Astrocyte of the spinal cord (primary cell): ENCODE data around the gene CADM2.

Experiments used
- DNase-seq: peaks from one replicate; pipeline ENCODE4 v3.0.0; 2011; ENCODE audit warnings: low read depth, low spot score
- H3K4me3 ChIP-seq: 2 replicates; pipeline ENCODE4 v1.5.1; 2011; ENCODE audit warnings: low read depth, mild to moderate bottlenecking, low read length, moderate library complexity
- CTCF ChIP-seq: IDR thresholded peaks from 2 replicates; pipeline ENCODE4 v1.5.1; 2012; ENCODE audit warnings: low read depth, mild to moderate bottlenecking, low read length, inconsistent platforms
- in situ Hi-C: cut with HindIII; loops from 2 replicates; pipeline ENCODE4 v1.10.0; 2017; ENCODE audit warnings: low sequenced_read_pairs

Gene CADM2

GRCh38 chr3:84991422-84991900, 32.7 kb downstream of the CADM2 start:
- no peak for DNase-seq
- in situ Hi-C loops, result no loop called here
- no peak overlapping the region for H3K4me3 ChIP-seq
- no peak for TF ChIP-seq CTCF

GRCh38 chr3:84993956-84994355, 35.2 kb downstream of the CADM2 start:
- H3K4me3 ChIP-seq, result no peak overlapping the region
- no peak for DNase-seq
- no peak for TF ChIP-seq CTCF
- in situ Hi-C loops, result no loop called here

GRCh38 chr3:84998545-84998944, 39.8 kb downstream of the CADM2 start:
- DNase-seq, result no peak
- in situ Hi-C loops, result no loop called here
- no peak for TF ChIP-seq CTCF
- no peak overlapping the region for H3K4me3 ChIP-seq

GRCh38 chr3:85003479-85003878, 44.7 kb downstream of the CADM2 start:
- no peak for TF ChIP-seq CTCF
- no peak overlapping the region for H3K4me3 ChIP-seq
- in situ Hi-C loops, result no loop called here
- no peak for DNase-seq

GRCh38 chr3:85004147-85004546, 45.4 kb downstream of the CADM2 start:
- no peak for DNase-seq
- no peak overlapping the region for H3K4me3 ChIP-seq
- in situ Hi-C loops, result no loop called here
- TF ChIP-seq CTCF, result no peak

- H3K4me3 ChIP-seq, result no peak overlapping the region
- in situ Hi-C loops, result no loop called here
- DNase-seq, result no peak
- no peak for TF ChIP-seq CTCF
These were observed 47.2 kb downstream of the CADM2 start for GRCh38 chr3:85005946-85006345.
